SH-SY5Y (cell line): ENCODE results near the gene DHRS9.

Experiments
- GATA2 ChIP-seq: IDR thresholded peaks from 2 replicates; pipeline ENCODE4 v1.6.1; 2011; ENCODE audit warnings: mild to moderate bottlenecking, low read depth, low read length
- GATA3 ChIP-seq: IDR thresholded peaks from 2 replicates; pipeline ENCODE4 v1.6.1; 2011; ENCODE audit warnings: low read depth, mild to moderate bottlenecking, low read length, moderate library complexity

DNA sequence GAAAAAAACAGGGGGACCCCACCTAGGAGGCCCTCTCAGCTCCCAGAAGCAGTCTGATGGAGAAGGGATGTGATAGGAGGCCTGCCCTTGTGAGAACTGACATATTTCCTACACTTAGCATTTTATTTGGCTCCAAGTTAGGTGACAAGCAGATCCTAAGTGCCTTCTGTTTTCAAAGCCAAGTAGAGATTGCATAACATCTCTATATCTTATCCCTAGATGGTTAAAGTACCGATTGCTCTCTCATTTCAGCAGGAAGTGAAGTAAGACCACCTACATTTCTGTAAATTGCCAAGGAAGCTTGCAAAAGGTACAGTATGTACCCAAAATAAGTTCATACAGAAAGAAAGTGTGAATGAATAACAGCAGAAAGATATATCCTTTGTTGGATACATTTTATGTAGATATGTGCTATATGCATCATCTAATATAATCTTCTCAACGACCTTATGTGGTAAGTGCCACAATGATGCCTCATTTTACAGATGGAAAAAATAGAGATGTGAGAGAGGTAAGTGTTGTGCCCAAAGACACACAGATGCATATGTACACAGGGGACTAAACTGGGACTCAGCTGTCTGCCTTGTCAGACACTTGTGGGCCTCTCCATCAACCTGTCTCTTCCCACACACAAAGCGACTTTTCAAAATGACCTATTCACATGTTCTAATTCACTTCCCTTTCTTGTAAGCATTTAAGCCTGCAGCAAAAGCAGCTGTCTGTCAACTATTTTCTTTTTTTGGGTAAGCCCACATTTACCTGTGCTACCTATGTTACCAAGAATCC, 38.9 kb downstream of the DHRS9 start:
- no peak for TF ChIP-seq GATA2
- no peak for TF ChIP-seq GATA3
